Chondrocyte (in vitro differentiated cells): ENCODE measurements around the gene TAPBP. TPM values are rescaled to one million over a fixed set of nuclear protein-coding genes. Genes with fewer than 3 reads are reported as not detected.

Experiments
- DNase-seq: peaks from one replicate; pipeline ENCODE4 v3.0.0; 2021; ENCODE audit warnings: mixed read lengths, low spot score
- H3K27ac Mint-ChIP-seq: one replicate; pipeline ENCODE4 v1.8.0; 2021; ENCODE audit warnings: mild to moderate bottlenecking, moderate library complexity, mixed read lengths; ENCODE audit not compliant: unreplicated experiment
- H3K27me3 Mint-ChIP-seq: 2 replicates; pipeline ENCODE4 v1.8.0; 2021; ENCODE audit warnings: low read depth, mixed read lengths
- H3K36me3 Mint-ChIP-seq: 2 replicates; pipeline ENCODE4 v1.8.0; 2021; ENCODE audit warnings: low read depth, mixed read lengths
- H3K4me1 Mint-ChIP-seq: 2 replicates; pipeline ENCODE4 v1.8.0; 2021; ENCODE audit warnings: low read depth, mild to moderate bottlenecking, mixed read lengths
- H3K4me3 Mint-ChIP-seq: one replicate; pipeline ENCODE4 v1.8.0; 2021; ENCODE audit warnings: mild to moderate bottlenecking, moderate library complexity, mixed read lengths; ENCODE audit not compliant: unreplicated experiment
- H3K9me3 Mint-ChIP-seq: 2 replicates; pipeline ENCODE4 v1.8.0; 2021; ENCODE audit warnings: low read depth, mixed read lengths
- CTCF ChIP-seq: fragments of 200-600 bp; sonication (generic); IDR thresholded peaks from 2 replicates; pipeline ENCODE4 v1.5.0; 2021; ENCODE audit warnings: antibody characterized with exemption, mild to moderate bottlenecking, moderate library complexity
- total RNA-seq: library from RNA; stranded (reverse); gene quantifications from 3 replicates; pipeline ENCODE4 v1.2.1, GENCODE V29; 2021

TAPBP gene
- total RNA-seq, 1 donor from 2014 or later: 86.2 TPM

GRCh38 chr6:33336495-33336894 is 22.6 kb upstream of the TAPBP start:
- Mint-ChIP-seq H3K27ac (no peak overlapping the region), H3K36me3 (no peaks in the 10 kb centered on the region), H3K4me1 (no peaks in the 10 kb centered on the region), H3K4me3 (no peak overlapping the region), H3K27me3 (peaks cover 4% of the 10 kb centered on the region), H3K9me3 (no peaks in the 10 kb centered on the region)
- no peak for TF ChIP-seq CTCF
- DNase-seq: no peak

- Mint-ChIP-seq H3K27ac (no peak overlapping the region), H3K9me3 (no peaks in the 10 kb centered on the region), H3K27me3 (peaks cover 4% of the 10 kb centered on the region), H3K4me1 (no peaks in the 10 kb centered on the region), H3K36me3 (no peaks in the 10 kb centered on the region), H3K4me3 (no peak overlapping the region)
- no peak for TF ChIP-seq CTCF
- no peak for DNase-seq
Measured at GRCh38 chr6:33335916-33336315, 22.0 kb upstream of the TAPBP start.

GRCh38 chr6:33333666-33334065 is 19.8 kb upstream of the TAPBP start:
- Mint-ChIP-seq H3K4me3 (no peak overlapping the region), H3K27ac (no peak overlapping the region), H3K27me3 (no peaks in the 10 kb centered on the region), H3K4me1 (no peaks in the 10 kb centered on the region), H3K9me3 (no peaks in the 10 kb centered on the region), H3K36me3 (no peaks in the 10 kb centered on the region)
- no peak for TF ChIP-seq CTCF
- no peak for DNase-seq

- H3K9me3 Mint-ChIP-seq: no peaks in the 10 kb centered on the region
- TF ChIP-seq CTCF: no peak
- H3K36me3 Mint-ChIP-seq: no peaks in the 10 kb centered on the region
Measured at GRCh38 chr6:33330736-33331135, 16.9 kb upstream of the TAPBP start.

GRCh38 chr6:33329058-33329457 is 15.2 kb upstream of the TAPBP start:
- Mint-ChIP-seq H3K27me3 (no peaks in the 10 kb centered on the region), H3K4me1 (peaks cover under 1% of the 10 kb centered on the region), H3K27ac (no peak overlapping the region), H3K4me3 (no peak overlapping the region), H3K36me3 (no peaks in the 10 kb centered on the region), H3K9me3 (no peaks in the 10 kb centered on the region)
- DNase-seq: no peak
- TF ChIP-seq CTCF: no peak

More at GRCh38 chr6:33330736-33331135, 16.9 kb upstream of the TAPBP start:
- H3K4me3 Mint-ChIP-seq: no peak overlapping the region
- DNase-seq: no peak
- no peak overlapping the region for H3K27ac Mint-ChIP-seq
- no peaks in the 10 kb centered on the region for H3K4me1 Mint-ChIP-seq
- H3K27me3 Mint-ChIP-seq: no peaks in the 10 kb centered on the region
